Measurements from ENCODE around the gene VCX2. TPM values are rescaled to one million over a fixed set of nuclear protein-coding genes. Genes with fewer than 3 reads are reported as not detected.
"Not testable (repeated sequence)": the region's sequence is repeated elsewhere in the genome, so short reads cannot be mapped to it uniquely, and the experiment has no call there.

Gene VCX2
- total RNA-seq = not detected in 2 replicates
- long read RNA-seq = 0 reads

- H3K4me3 Mint-ChIP-seq (ENCODE audit: low read depth); H3K36me3 Mint-ChIP-seq (ENCODE audit: insufficient read depth); H3K27ac Mint-ChIP-seq; DNase-seq (ENCODE audit: low spot score, unreplicated experiment); H3K27me3 Mint-ChIP-seq; H3K9me3 Mint-ChIP-seq (ENCODE audit: low read depth); H3K4me1 Mint-ChIP-seq (ENCODE audit: low read depth): not testable (repeated sequence)
Measured at GRCh38 chrX:8171169-8171568, at the start of gene VCX2. VCX2 (minus strand) TSS chrX:8171267; CDS start chrX:8170643, 624 bp downstream.

GRCh38 chrX:8204943-8205342 lies 33.9 kb upstream of the VCX2 start:
- no peak for DNase-seq (ENCODE audit: low spot score, unreplicated experiment)
- no peaks in the 10 kb centered on the region for H3K9me3 Mint-ChIP-seq (ENCODE audit: low read depth)
- H3K4me1 Mint-ChIP-seq (ENCODE audit: low read depth) = no peaks in the 10 kb centered on the region
- no peaks in the 10 kb centered on the region for H3K27me3 Mint-ChIP-seq
- H3K27ac Mint-ChIP-seq = no peak overlapping the region
- H3K4me3 Mint-ChIP-seq (ENCODE audit: low read depth) = no peak overlapping the region
- no peaks in the 10 kb centered on the region for H3K36me3 Mint-ChIP-seq (ENCODE audit: insufficient read depth)
- TF ChIP-seq CTCF (IDR thresholded peaks at IDR 0.05; ENCODE audit: unreplicated experiment) = no peak

GRCh38 chrX:8204169-8204935 lies 33.3 kb upstream of the VCX2 start:
- no peak for DNase-seq (ENCODE audit: low spot score, unreplicated experiment)
- TF ChIP-seq CTCF (IDR thresholded peaks at IDR 0.05; ENCODE audit: unreplicated experiment) = no peak
- Mint-ChIP-seq H3K9me3 (ENCODE audit: low read depth) (no peaks in the 10 kb centered on the region), H3K27ac (no peak overlapping the region), H3K36me3 (ENCODE audit: insufficient read depth) (no peaks in the 10 kb centered on the region), H3K4me3 (ENCODE audit: low read depth) (no peak overlapping the region), H3K27me3 (no peaks in the 10 kb centered on the region), H3K4me1 (ENCODE audit: low read depth) (no peaks in the 10 kb centered on the region)

GRCh38 chrX:8201896-8202331 lies 30.8 kb upstream of the VCX2 start:
- Mint-ChIP-seq H3K27me3 (no peaks in the 10 kb centered on the region), H3K9me3 (ENCODE audit: low read depth) (no peaks in the 10 kb centered on the region), H3K36me3 (ENCODE audit: insufficient read depth) (no peaks in the 10 kb centered on the region), H3K27ac (no peak overlapping the region), H3K4me1 (ENCODE audit: low read depth) (no peaks in the 10 kb centered on the region), H3K4me3 (ENCODE audit: low read depth) (no peak overlapping the region)
- no peak for DNase-seq (ENCODE audit: low spot score, unreplicated experiment)
- TF ChIP-seq CTCF (IDR thresholded peaks at IDR 0.05; ENCODE audit: unreplicated experiment) = no peak

GRCh38 chrX:8196776-8197175 lies 25.7 kb upstream of the VCX2 start:
- H3K9me3 Mint-ChIP-seq (ENCODE audit: low read depth) = no peaks in the 10 kb centered on the region
- no peak overlapping the region for H3K27ac Mint-ChIP-seq
- H3K36me3 Mint-ChIP-seq (ENCODE audit: insufficient read depth) = no peaks in the 10 kb centered on the region
- H3K4me3 Mint-ChIP-seq (ENCODE audit: low read depth) = no peak overlapping the region
- no peak for TF ChIP-seq CTCF (IDR thresholded peaks at IDR 0.05; ENCODE audit: unreplicated experiment)
- no peaks in the 10 kb centered on the region for H3K4me1 Mint-ChIP-seq (ENCODE audit: low read depth)
- no peak for DNase-seq (ENCODE audit: low spot score, unreplicated experiment)
- H3K27me3 Mint-ChIP-seq = no peaks in the 10 kb centered on the region

GRCh38 chrX:8194216-8194615 lies 23.1 kb upstream of the VCX2 start:
- H3K27ac Mint-ChIP-seq = no peak overlapping the region
- no peaks in the 10 kb centered on the region for H3K27me3 Mint-ChIP-seq
- TF ChIP-seq CTCF (IDR thresholded peaks at IDR 0.05; ENCODE audit: unreplicated experiment) = no peak
- no peaks in the 10 kb centered on the region for H3K4me1 Mint-ChIP-seq (ENCODE audit: low read depth)
- no peaks in the 10 kb centered on the region for H3K36me3 Mint-ChIP-seq (ENCODE audit: insufficient read depth)
- DNase-seq (ENCODE audit: low spot score, unreplicated experiment) = no peak
- no peaks in the 10 kb centered on the region for H3K9me3 Mint-ChIP-seq (ENCODE audit: low read depth)
- H3K4me3 Mint-ChIP-seq (ENCODE audit: low read depth) = no peak overlapping the region

All from progenitor cell of endocrine pancreas (in vitro differentiated cells).